Caco-2 (cell line): Measurements from ENCODE around the gene STK17A. TPM values are rescaled to one million over a fixed set of nuclear protein-coding genes. Genes with fewer than 3 reads are reported as not detected.

Experiments
- BruUV-seq: library from RNA; stranded (reverse); fragments of 400-500 nt; replicated peaks from 2 replicates; lab custom pipeline; 2021; lab: Mats Ljungman, UMichigan
- CTCF ChIA-PET: fragments of 300-600 bp; sonication (Branson Sonifier 250); formaldehyde crosslinking; loops from one replicate; lab custom pipeline; 2022; ENCODE audit warnings: antibody characterized with exemption; lab: Charles Lee
- POLR2A ChIA-PET: fragments of 300-600 bp; sonication (Branson Sonifier 250); formaldehyde crosslinking; loops from one replicate; lab custom pipeline; 2022; ENCODE audit warnings: antibody characterized with exemption; lab: Charles Lee
- DNase-seq, 2 experiments: peaks; one replicate each; pipeline versions ENCODE4 v3.0.0 to v3.0.0-alpha.2; 2020 to 2022
- H3K27me3 ChIP-seq: replicated peaks from 2 replicates; pipeline ENCODE4 v1.6.0; 2011; ENCODE audit warnings: low read length; ENCODE audit not compliant: control insufficient read depth, insufficient read depth
- H3K36me3 ChIP-seq: 2 replicates; pipeline ENCODE4 v1.5.1; 2011; ENCODE audit warnings: low read length; ENCODE audit not compliant: control insufficient read depth, insufficient read depth
- H3K4me1 ChIP-seq: fragments of 250-450 bp; sonication (Bioruptor Pico); 2 replicates; pipeline ENCODE4 v1.5.1; 2020; ENCODE audit warnings: mild to moderate bottlenecking
- H3K4me3 ChIP-seq: 2 replicates; pipeline ENCODE4 v1.5.1; 2011; ENCODE audit warnings: low read depth, mild to moderate bottlenecking, control low read depth, low read length
- H3K9me3 ChIP-seq: fragments of 250-450 bp; sonication (Bioruptor Pico); 2 replicates; pipeline ENCODE4 v1.5.1; 2020; ENCODE audit warnings: mild to moderate bottlenecking, moderate library complexity
- H3K27ac Mint-ChIP-seq: one replicate; pipeline ENCODE4 v1.8.0; 2022; ENCODE audit warnings: mixed read lengths; ENCODE audit not compliant: unreplicated experiment
- H3K27me3 Mint-ChIP-seq: one replicate; pipeline ENCODE4 v1.8.0; 2022; ENCODE audit warnings: mixed read lengths; ENCODE audit not compliant: insufficient read depth, unreplicated experiment
- H3K36me3 Mint-ChIP-seq: one replicate; pipeline ENCODE4 v1.8.0; 2022; ENCODE audit warnings: mild to moderate bottlenecking, mixed read lengths; ENCODE audit not compliant: insufficient read depth, unreplicated experiment
- H3K4me1 Mint-ChIP-seq: one replicate; pipeline ENCODE4 v1.8.0; 2022; ENCODE audit warnings: low read depth, mixed read lengths; ENCODE audit not compliant: unreplicated experiment
- H3K4me3 Mint-ChIP-seq: one replicate; pipeline ENCODE4 v1.8.0; 2022; ENCODE audit warnings: mild to moderate bottlenecking, moderate library complexity, mixed read lengths; ENCODE audit not compliant: unreplicated experiment
- H3K9me3 Mint-ChIP-seq: one replicate; pipeline ENCODE4 v1.8.0; 2022; ENCODE audit warnings: mixed read lengths; ENCODE audit not compliant: unreplicated experiment
- CTCF ChIP-seq, 2 experiments: fragments of 200-600 bp in 1 of 2; IDR thresholded peaks; 1 replicate in 1 of 2; 2 replicates in 1 of 2; pipeline versions ENCODE4 v1.5.1 to v1.8.0; 2011 to 2022; ENCODE audit warnings: antibody characterized with exemption in 1 of 2, control low read depth in 1 of 2, inconsistent platforms in 1 of 2, low read depth in 1 of 2, low read length in 1 of 2, mild to moderate bottlenecking in 1 of 2, moderate library complexity in 1 of 2; ENCODE audit not compliant: insufficient read depth in 1 of 2, severe bottlenecking in 1 of 2, unreplicated experiment in 1 of 2
- intact Hi-C: fragments of 100-400 bp; cut with micrococcal nuclease; formaldehyde crosslinking; loops from one replicate; pipeline ENCODE4 v1.10.0; 2022; ENCODE audit not compliant: unreplicated experiment
- total RNA-seq: library from RNA; stranded (reverse); gene quantifications from 2 replicates; pipeline ENCODE4 v1.2.3, GENCODE V29; 2022

The STK17A gene
- total RNA-seq, 1 experiment from 2014 or later: 19.6 TPM

DNA sequence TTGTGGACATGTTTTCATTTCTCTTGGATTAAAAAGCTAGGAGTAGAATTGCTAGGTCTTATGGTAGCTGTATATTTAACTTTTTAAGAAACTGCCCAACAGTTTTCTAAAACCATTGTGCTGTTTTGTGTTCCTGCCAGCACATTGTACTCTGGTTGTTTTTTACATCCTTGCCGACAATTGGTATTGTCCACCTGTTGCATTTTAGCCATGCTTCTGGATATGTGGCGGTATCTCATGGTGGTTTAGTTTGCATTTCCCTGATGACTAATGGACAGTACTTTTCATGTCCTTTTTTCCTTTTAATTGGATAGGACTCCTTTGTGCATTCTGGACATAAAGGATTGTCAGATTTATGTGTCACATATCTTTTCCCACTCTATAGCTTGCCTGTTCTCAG, 45.5 kb downstream of the STK17A start:
- peaks cover 79% of the 10 kb centered on the region for H3K36me3 Mint-ChIP-seq
- H3K9me3 Mint-ChIP-seq: no peaks in the 10 kb centered on the region

DNA sequence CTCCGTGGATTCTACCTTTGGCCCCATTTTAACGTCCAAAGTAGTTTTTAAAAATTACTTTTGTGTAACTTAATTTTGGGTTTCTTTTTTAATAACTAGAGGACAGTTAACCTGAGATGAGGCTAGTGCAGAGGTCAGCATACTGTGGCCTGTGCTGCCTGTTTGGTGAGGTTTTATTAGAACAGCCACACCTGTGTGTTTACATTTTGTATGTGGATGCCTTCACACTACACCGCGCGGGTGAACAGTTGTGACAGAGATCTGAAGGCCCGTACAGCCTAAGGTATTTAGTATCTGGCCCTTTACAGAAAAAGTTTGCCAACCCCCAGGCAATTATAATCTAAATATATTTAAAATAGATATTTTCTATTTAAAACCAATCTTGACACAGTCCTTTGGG, 46.9 kb downstream of the STK17A start:
- Mint-ChIP-seq H3K4me3 (no peak overlapping the region), H3K36me3 (peaks cover 85% of the 10 kb centered on the region), H3K9me3 (no peaks in the 10 kb centered on the region), H3K4me1 (peaks cover 5% of the 10 kb centered on the region), H3K27ac (no peak overlapping the region), H3K27me3 (no peaks in the 10 kb centered on the region)
- ChIA-PET CTCF (interaction anchor here (0.6 kb wide), 1 partner anchor 8 kb away, joined by 3 read pairs; no protein-coding TSS in a partner anchor), POLR2A (interaction anchor here (0.6 to 2.1 kb wide), 2 partner anchors 47 to 99 kb away, joined by 5 to 7 read pairs; partner anchors contain the start of genes COA1 and STK17A)
- no peaks in the 10 kb centered on the region for H3K36me3 ChIP-seq
- no peak for DNase-seq
- no peak overlapping the region for H3K4me3 ChIP-seq
- no peaks in the 10 kb centered on the region for H3K9me3 ChIP-seq
- TF ChIP-seq CTCF (IDR thresholded peaks at IDR 0.05; ENCODE audit: insufficient read depth in 1 of 2, low read depth in 1 of 2, low read length in 1 of 2, severe bottlenecking in 1 of 2, unreplicated experiment in 1 of 2): no peak
- no peaks in the 10 kb centered on the region for H3K4me1 ChIP-seq
- BruUV-seq: no TSS peak
- intact Hi-C loops: no loop called here
- no peaks in the 10 kb centered on the region for H3K27me3 ChIP-seq

More for the DNA sequence above, 45.5 kb downstream of the STK17A start:
- DNase-seq: no peak
- ChIA-PET POLR2A (no interaction called here), CTCF (interaction anchor here (1.2 kb wide), 1 partner anchor 127 kb away, joined by 3 read pairs; no protein-coding TSS in a partner anchor)
- Mint-ChIP-seq H3K27me3 (no peaks in the 10 kb centered on the region), H3K4me3 (no peak overlapping the region), H3K27ac (no peak overlapping the region), H3K4me1 (peaks cover 5% of the 10 kb centered on the region)
- Histone ChIP-seq H3K9me3 (no peaks in the 10 kb centered on the region), H3K4me1 (no peaks in the 10 kb centered on the region), H3K4me3 (no peak overlapping the region), H3K36me3 (no peaks in the 10 kb centered on the region), H3K27me3 (no peaks in the 10 kb centered on the region)
- intact Hi-C loops: no loop called here
- no peak for TF ChIP-seq CTCF (IDR thresholded peaks at IDR 0.05; ENCODE audit: insufficient read depth in 1 of 2, low read depth in 1 of 2, low read length in 1 of 2, severe bottlenecking in 1 of 2, unreplicated experiment in 1 of 2)
- no TSS peak for BruUV-seq

DNA sequence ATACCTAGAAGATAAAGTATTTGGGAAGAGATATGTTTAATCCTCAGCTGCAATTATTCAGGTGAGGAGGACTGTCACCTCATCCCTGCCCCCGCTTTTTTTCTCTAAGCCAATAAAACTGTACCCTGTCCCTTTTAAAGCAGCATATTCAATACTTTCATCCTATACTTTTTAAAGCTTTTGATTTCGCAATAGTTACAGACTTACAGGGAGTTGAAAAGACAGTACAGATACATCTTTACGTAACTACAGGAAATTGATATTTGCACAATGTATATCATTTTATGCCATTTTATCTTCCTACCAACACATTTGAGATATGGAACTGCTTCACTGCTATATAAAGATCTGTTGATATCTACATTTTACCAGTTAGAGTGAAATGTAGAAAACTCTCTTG, 47.6 kb downstream of the STK17A start:
- no peaks in the 10 kb centered on the region for H3K36me3 ChIP-seq
- intact Hi-C loops: no loop called here
- H3K4me3 ChIP-seq: no peak overlapping the region
- peaks cover 84% of the 10 kb centered on the region for H3K36me3 Mint-ChIP-seq
- H3K4me1 ChIP-seq: no peaks in the 10 kb centered on the region
- no peak for DNase-seq
- no peak for TF ChIP-seq CTCF (IDR thresholded peaks at IDR 0.05; ENCODE audit: insufficient read depth in 1 of 2, low read depth in 1 of 2, low read length in 1 of 2, severe bottlenecking in 1 of 2, unreplicated experiment in 1 of 2)
- no peak overlapping the region for H3K4me3 Mint-ChIP-seq
- no peaks in the 10 kb centered on the region for H3K9me3 Mint-ChIP-seq
- H3K4me1 Mint-ChIP-seq: peaks cover 5% of the 10 kb centered on the region
- BruUV-seq: no TSS peak
- CTCF ChIA-PET: no interaction called here
- no peaks in the 10 kb centered on the region for H3K9me3 ChIP-seq
- no peaks in the 10 kb centered on the region for H3K27me3 Mint-ChIP-seq
- H3K27me3 ChIP-seq: no peaks in the 10 kb centered on the region
- no peak overlapping the region for H3K27ac Mint-ChIP-seq
- POLR2A ChIA-PET: interaction anchor here (0.6 to 2.1 kb wide), 2 partner anchors 48 to 99 kb away, joined by 5 to 7 read pairs; partner anchors contain the start of genes COA1 and STK17A
